Thyroid gland (tissue), 4 donors: ENCODE measurements around the gene ANG.

Experiments used
- CTCF ChIP-seq, 6 experiments: fragments of 200-600 bp in 3 of 6; fragments of 450-650 bp in 3 of 6; sonication (generic) in 3 of 6; IDR thresholded peaks; one replicate each; pipeline ENCODE4 v1.5.1; 2016 to 2019; ENCODE audit warnings: antibody characterized with exemption in 6 of 6, mild to moderate bottlenecking in 2 of 6, inconsistent platforms in 1 of 6, moderate library complexity in 1 of 6
- POLR2A ChIP-seq, 2 donors: fragments of 450-650 bp; IDR thresholded peaks; one replicate each; pipeline ENCODE4 v1.6.1; 2017; ENCODE audit warnings: antibody characterized with exemption in 2 of 2, mild to moderate bottlenecking in 2 of 2, moderate library complexity in 1 of 2

- TF ChIP-seq CTCF (IDR thresholded peaks at IDR 0.05) = no peak
- no peak for TF ChIP-seq POLR2A (IDR thresholded peaks at IDR 0.05)
Measured at GRCh38 chr14:20723488-20723887, 34.9 kb downstream of the ANG start.
